ENCODE results near the gene MSRB3. TPM values are rescaled to one million over a fixed set of nuclear protein-coding genes. Genes with fewer than 3 reads are reported as not detected.

MSRB3 gene
- total RNA-seq, 1 donor from 2014 or later, result 125 TPM

GRCh38 chr12:65409726-65410125 is 131.2 kb downstream of the MSRB3 start:
- H3K27ac ChIP-seq (replicated peaks), result no peak overlapping the region
- no peak overlapping the region for H3K4me3 ChIP-seq
- no peaks in the 10 kb centered on the region for H3K27me3 ChIP-seq (ENCODE audit: low read depth)
- no peak for TF ChIP-seq CTCF (IDR thresholded peaks at IDR 0.05; ENCODE audit: borderline replicate concordance)
- no peaks in the 10 kb centered on the region for H3K9me3 ChIP-seq (replicated peaks)
- intact Hi-C loops (cut with micrococcal nuclease), result no loop called here
- DNase-seq, result no peak
- H3K36me3 ChIP-seq, result peaks cover 3% of the 10 kb centered on the region
- H3K4me1 ChIP-seq, result peaks cover 26% of the 10 kb centered on the region

GRCh38 chr12:65411171-65411570 is 132.7 kb downstream of the MSRB3 start:
- intact Hi-C loops (cut with micrococcal nuclease), result no loop called here
- no peak overlapping the region for H3K27ac ChIP-seq (replicated peaks)
- peaks cover 26% of the 10 kb centered on the region for H3K4me1 ChIP-seq
- H3K9me3 ChIP-seq (replicated peaks), result no peaks in the 10 kb centered on the region
- H3K4me3 ChIP-seq, result no peak overlapping the region
- DNase-seq, result no peak
- TF ChIP-seq CTCF (IDR thresholded peaks at IDR 0.05; ENCODE audit: borderline replicate concordance), result no peak
- H3K27me3 ChIP-seq (ENCODE audit: low read depth), result no peaks in the 10 kb centered on the region
- H3K36me3 ChIP-seq, result no peaks in the 10 kb centered on the region

- Histone ChIP-seq H3K27ac (replicated peaks) (no peak overlapping the region), H3K27me3 (ENCODE audit: low read depth) (no peaks in the 10 kb centered on the region), H3K36me3 (peaks cover 10% of the 10 kb centered on the region), H3K4me3 (no peak overlapping the region), H3K9me3 (replicated peaks) (no peaks in the 10 kb centered on the region), H3K4me1 (peaks cover 26% of the 10 kb centered on the region)
- DNase-seq, result no peak
- intact Hi-C loops (cut with micrococcal nuclease), result no loop called here
- TF ChIP-seq CTCF (IDR thresholded peaks at IDR 0.05; ENCODE audit: borderline replicate concordance), result no peak
Observed at GRCh38 chr12:65414526-65414925, 136.0 kb downstream of the MSRB3 start.

- intact Hi-C loops (cut with micrococcal nuclease), result no loop called here
- no peak for DNase-seq
- no peak overlapping the region for H3K27ac ChIP-seq (replicated peaks)
Observed at GRCh38 chr12:65415826-65416225, 137.3 kb downstream of the MSRB3 start.

GRCh38 chr12:65419284-65420072 is 141.0 kb downstream of the MSRB3 start:
- Histone ChIP-seq H3K9me3 (replicated peaks) (peaks cover 34% of the 10 kb centered on the region), H3K27ac (replicated peaks) (no peak overlapping the region), H3K27me3 (ENCODE audit: low read depth) (no peaks in the 10 kb centered on the region), H3K4me3 (no peak overlapping the region), H3K36me3 (peaks cover 33% of the 10 kb centered on the region), H3K4me1 (peaks cover 2% of the 10 kb centered on the region)
- no peak for DNase-seq
- TF ChIP-seq CTCF (IDR thresholded peaks at IDR 0.05; ENCODE audit: borderline replicate concordance), result no peak
- intact Hi-C loops (cut with micrococcal nuclease), result no loop called here

More at GRCh38 chr12:65415826-65416225, 137.3 kb downstream of the MSRB3 start:
- peaks cover 11% of the 10 kb centered on the region for H3K9me3 ChIP-seq (replicated peaks)
- no peaks in the 10 kb centered on the region for H3K27me3 ChIP-seq (ENCODE audit: low read depth)
- H3K4me1 ChIP-seq, result peaks cover 14% of the 10 kb centered on the region
- no peak for TF ChIP-seq CTCF (IDR thresholded peaks at IDR 0.05; ENCODE audit: borderline replicate concordance)
- H3K4me3 ChIP-seq, result no peak overlapping the region
- peaks cover 20% of the 10 kb centered on the region for H3K36me3 ChIP-seq

Data from left ventricle myocardium inferior (tissue), 1 donor.